ENCODE measurements around the gene DPAGT1. TPM values are rescaled to one million over a fixed set of nuclear protein-coding genes. Genes with fewer than 3 reads are reported as not detected.

DPAGT1 gene
- total and polyA plus RNA-seq, 2 of the 8 experiments (the other 6 are each of a cell fraction or from before 2014, with no cell fraction given): 59.8 to 236 TPM

- H4K20me1 ChIP-seq (replicated peaks in 1 of 2; ENCODE audit: control insufficient read depth in 1 of 2, insufficient read depth in 2 of 2, low read length in 2 of 2): no peaks in the 10 kb centered on the region
- no peak overlapping the region for H3K4me2 ChIP-seq (ENCODE audit: insufficient read depth in 1 of 2, low read depth in 2 of 2, low read length in 2 of 2)
- H2BK15ac ChIP-seq (ENCODE audit: low read length): no peak overlapping the region
- H3K27ac ChIP-seq (ENCODE audit: low read depth, low read length): no peak overlapping the region
- no peak overlapping the region for H2AFZ ChIP-seq (ENCODE audit: low read length)
- no peaks in the 10 kb centered on the region; a peak in 1 of 8 replicates for H3K36me3 ChIP-seq (ENCODE audit: control insufficient read depth in 2 of 4, insufficient read depth in 4 of 4, low read length in 3 of 4)
- H4K91ac ChIP-seq (replicated peaks; ENCODE audit: insufficient read length, low read length): no peak overlapping the region
- FAIRE-seq (no peak), DNase-seq (ENCODE audit: low read depth in 1 of 2, low spot score in 2 of 2) (no peak)
- H2BK20ac ChIP-seq (ENCODE audit: low read length): no peak overlapping the region
- H3K18ac ChIP-seq (ENCODE audit: extremely low read depth, low read length): no peak overlapping the region
- H3K23me2 ChIP-seq (ENCODE audit: low read depth, low read length): no peaks in the 10 kb centered on the region
- no peak overlapping the region for H4K5ac ChIP-seq (ENCODE audit: insufficient read length, low read depth, low read length)
- H3K4me1 ChIP-seq (replicated peaks in 1 of 4; ENCODE audit: control insufficient read depth in 3 of 4, insufficient read depth in 4 of 4, low read length in 3 of 4): peaks cover 0 to 4% (median 0%) of the 10 kb centered on the region in 4 experiments; a peak in 1 of 7 replicates
- no peaks in the 10 kb centered on the region for H3K9me3 ChIP-seq (ENCODE audit: insufficient read depth in 2 of 2, low read depth in 1 of 2, low read length in 1 of 2)
- H3K79me1 ChIP-seq (ENCODE audit: low read depth, low read length): no peaks in the 10 kb centered on the region; the same call in 1 of the 2 replicates
- H3K79me2 ChIP-seq (ENCODE audit: control insufficient read depth in 1 of 2, insufficient read depth in 2 of 2, low read length in 2 of 2): no peaks in the 10 kb centered on the region
- ChIA-PET CTCF (ENCODE audit: partially characterized antibody) (interaction anchor here (0.7 to 1.2 kb wide), 3 partner anchors 15 to 135 kb away, joined by 3 read pairs; no protein-coding TSS in a partner anchor), POLR2A (ENCODE audit: partially characterized antibody) (interaction anchor here (2.1 to 10.6 kb wide), 2 partner anchors 19 to 20 kb away, joined by 14 to 139 read pairs; a partner anchor contains a TSS)
- H2AK5ac ChIP-seq (ENCODE audit: low read depth, low read length): no peak overlapping the region
- 93% methylated on average over 5 of the region's 5 CpGs; no CpG with 5 or more reads in 1 of the 2 experiments for WGBS, 2 experiments (ENCODE audit: extremely low coverage in 1 of 2, insufficient coverage in 1 of 2, insufficient read length in 1 of 2, insufficient replicate concordance in 2 of 2, low coverage in 1 of 2, low lambda C conversion rate in 2 of 2, missing lambda C conversion rate in 1 of 2)
- no peak overlapping the region for H3K56ac ChIP-seq (replicated peaks; ENCODE audit: insufficient read length, low read depth, low read length)
- H3K9ac ChIP-seq (replicated peaks in 1 of 4; ENCODE audit: extremely low read depth in 1 of 4, low read depth in 3 of 4, low read length in 3 of 4): no peak overlapping the region
- no peak overlapping the region for H2BK5ac ChIP-seq (ENCODE audit: low read depth, low read length)
- TF ChIP-seq SP2 (IDR thresholded peaks at IDR 0.05; ENCODE audit: low read length) (no peak), BCL11A (IDR thresholded peaks at IDR 0.05; ENCODE audit: low read depth in 2 of 2, low read length in 2 of 2) (no peak), ZNF274 (IDR thresholded peaks at IDR 0.05; ENCODE audit: borderline replicate concordance, extremely low read depth, low read length) (no peak), KDM1A (IDR thresholded peaks at IDR 0.05; ENCODE audit: borderline replicate concordance, low read length) (no peak)
- no peak overlapping the region for H3K14ac ChIP-seq (ENCODE audit: insufficient read length)
- no peak overlapping the region for H3K4ac ChIP-seq (replicated peaks; ENCODE audit: insufficient read length, low read depth, low read length)
- no peak overlapping the region for H2BK120ac ChIP-seq (replicated peaks; ENCODE audit: low read depth, low read length)
- no peak overlapping the region for H4K8ac ChIP-seq (ENCODE audit: extremely low read depth, insufficient read depth, low read length)
- no peak overlapping the region for H3K23ac ChIP-seq (ENCODE audit: insufficient read length)
- no peak overlapping the region for H3K4me3 ChIP-seq (ENCODE audit: extremely low read depth in 1 of 4, insufficient read depth in 2 of 4, low read depth in 3 of 4, low read length in 4 of 4)
- no peak overlapping the region for H2BK12ac ChIP-seq (ENCODE audit: low read depth, low read length)
- no peaks in the 10 kb centered on the region for H3K27me3 ChIP-seq (replicated peaks in 1 of 4; ENCODE audit: control insufficient read depth in 3 of 4, extremely low read depth in 1 of 4, insufficient read depth in 3 of 4, low read length in 3 of 4)
Measured at GRCh38 chr11:119114351-119114750, 12.7 kb upstream of the DPAGT1 start.
